ENCODE data around the gene BAHCC1.

The BAHCC1 gene

GRCh38 chr17:81440051-81440471 lies 44.8 kb downstream of the BAHCC1 start:
- Histone ChIP-seq H3K27ac (no peak overlapping the region), H3K27me3 (replicated peaks) (no peaks in the 10 kb centered on the region), H3K4me3 (ENCODE audit: low read depth, low read length) (no peak overlapping the region), H3K36me3 (replicated peaks) (no peaks in the 10 kb centered on the region)
- TF ChIP-seq CTCF (IDR thresholded peaks at IDR 0.05; ENCODE audit: low read depth, low read length, missing control alignments) = no peak
- in situ Hi-C loops (cut with HindIII; ENCODE audit: low pct_ligation_motif_present, low sequenced_read_pairs) = no loop called here
- no peak for DNase-seq

GRCh38 chr17:81440511-81441244 lies 45.4 kb downstream of the BAHCC1 start:
- Histone ChIP-seq H3K27ac (no peak overlapping the region), H3K27me3 (replicated peaks) (no peaks in the 10 kb centered on the region), H3K4me3 (ENCODE audit: low read depth, low read length) (no peak overlapping the region), H3K36me3 (replicated peaks) (no peaks in the 10 kb centered on the region)
- no peak for DNase-seq
- peak; percentile 77 for TF ChIP-seq CTCF (IDR thresholded peaks at IDR 0.05; ENCODE audit: low read depth, low read length, missing control alignments)
- in situ Hi-C loops (cut with HindIII; ENCODE audit: low pct_ligation_motif_present, low sequenced_read_pairs) = no loop called here

- no peak for DNase-seq
- no peaks in the 10 kb centered on the region for H3K27me3 ChIP-seq (replicated peaks)
- no peak for TF ChIP-seq CTCF (IDR thresholded peaks at IDR 0.05; ENCODE audit: low read depth, low read length, missing control alignments)
- no peak overlapping the region for H3K4me3 ChIP-seq (ENCODE audit: low read depth, low read length)
- in situ Hi-C loops (cut with HindIII; ENCODE audit: low pct_ligation_motif_present, low sequenced_read_pairs) = no loop called here
- no peak overlapping the region for H3K27ac ChIP-seq
- H3K36me3 ChIP-seq (replicated peaks) = no peaks in the 10 kb centered on the region
Measured at GRCh38 chr17:81442791-81443190, 47.5 kb downstream of the BAHCC1 start.

- no peak for DNase-seq
- Histone ChIP-seq H3K4me3 (ENCODE audit: low read depth, low read length) (no peak overlapping the region), H3K36me3 (replicated peaks) (no peaks in the 10 kb centered on the region), H3K27me3 (replicated peaks) (no peaks in the 10 kb centered on the region), H3K27ac (no peak overlapping the region)
- in situ Hi-C loops (cut with HindIII; ENCODE audit: low pct_ligation_motif_present, low sequenced_read_pairs) = no loop called here
- no peak for TF ChIP-seq CTCF (IDR thresholded peaks at IDR 0.05; ENCODE audit: low read depth, low read length, missing control alignments)
Measured at GRCh38 chr17:81443269-81443668, 48.0 kb downstream of the BAHCC1 start.

GRCh38 chr17:81444610-81445339 lies 49.5 kb downstream of the BAHCC1 start:
- no peak overlapping the region for H3K27ac ChIP-seq
- H3K36me3 ChIP-seq (replicated peaks) = no peaks in the 10 kb centered on the region
- H3K27me3 ChIP-seq (replicated peaks) = no peaks in the 10 kb centered on the region
- in situ Hi-C loops (cut with HindIII; ENCODE audit: low pct_ligation_motif_present, low sequenced_read_pairs) = no loop called here
- no peak overlapping the region for H3K4me3 ChIP-seq (ENCODE audit: low read depth, low read length)
- TF ChIP-seq CTCF (IDR thresholded peaks at IDR 0.05; ENCODE audit: low read depth, low read length, missing control alignments) = no peak
- no peak for DNase-seq
